HL-60 (cell line): Measurements from ENCODE around the gene CD34.

Experiments
- CTCF ChIP-seq: IDR thresholded peaks from one replicate; pipeline ENCODE4 v1.5.1; 2011; ENCODE audit warnings: low read length, control low read depth, inconsistent platforms; ENCODE audit not compliant: insufficient read depth
- REST ChIP-seq: IDR thresholded peaks from 2 replicates; pipeline ENCODE4 v1.6.1; 2012; ENCODE audit warnings: low read depth; ENCODE audit not compliant: insufficient replicate concordance

- no peak for TF ChIP-seq CTCF
- TF ChIP-seq REST: no peak
Observed at GRCh38 chr1:207836591-207837347, 74.2 kb downstream of the CD34 start.
